WI38 (cell line): ENCODE results near the gene TAF5L.

Source experiments
- H3K4me3 ChIP-seq: 2 replicates; pipeline ENCODE4 v1.5.1; 2011; ENCODE audit warnings: low read depth, mild to moderate bottlenecking, control low read depth, low read length
- TF ChIP-seq, protein P1 (sequence below): IDR thresholded peaks from 2 replicates; pipeline ENCODE4 v1.5.1; 2012; ENCODE audit warnings: low read depth, mild to moderate bottlenecking, control low read depth, low read length

The TAF5L gene

DNA sequence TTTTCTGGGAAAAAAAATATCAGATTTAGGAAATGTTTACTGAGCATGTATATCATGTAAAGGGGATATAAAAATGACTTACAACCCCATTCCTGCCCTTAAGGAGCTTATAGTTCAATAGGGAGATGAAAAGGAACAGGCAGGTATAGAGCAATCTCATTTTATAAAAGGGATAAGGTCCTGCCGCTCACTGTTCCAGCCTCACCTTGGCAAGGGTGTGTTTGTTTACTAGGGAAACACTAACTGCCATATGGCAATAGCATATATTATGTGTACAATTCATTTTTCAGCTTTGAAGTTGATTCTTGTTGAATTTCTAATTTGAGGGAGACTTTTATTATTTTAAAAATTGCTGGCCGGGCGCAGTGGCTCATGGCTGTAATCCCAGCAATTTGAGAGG is 25.6 kb upstream of the TAF5L start:
- TF ChIP-seq, protein P1, sequence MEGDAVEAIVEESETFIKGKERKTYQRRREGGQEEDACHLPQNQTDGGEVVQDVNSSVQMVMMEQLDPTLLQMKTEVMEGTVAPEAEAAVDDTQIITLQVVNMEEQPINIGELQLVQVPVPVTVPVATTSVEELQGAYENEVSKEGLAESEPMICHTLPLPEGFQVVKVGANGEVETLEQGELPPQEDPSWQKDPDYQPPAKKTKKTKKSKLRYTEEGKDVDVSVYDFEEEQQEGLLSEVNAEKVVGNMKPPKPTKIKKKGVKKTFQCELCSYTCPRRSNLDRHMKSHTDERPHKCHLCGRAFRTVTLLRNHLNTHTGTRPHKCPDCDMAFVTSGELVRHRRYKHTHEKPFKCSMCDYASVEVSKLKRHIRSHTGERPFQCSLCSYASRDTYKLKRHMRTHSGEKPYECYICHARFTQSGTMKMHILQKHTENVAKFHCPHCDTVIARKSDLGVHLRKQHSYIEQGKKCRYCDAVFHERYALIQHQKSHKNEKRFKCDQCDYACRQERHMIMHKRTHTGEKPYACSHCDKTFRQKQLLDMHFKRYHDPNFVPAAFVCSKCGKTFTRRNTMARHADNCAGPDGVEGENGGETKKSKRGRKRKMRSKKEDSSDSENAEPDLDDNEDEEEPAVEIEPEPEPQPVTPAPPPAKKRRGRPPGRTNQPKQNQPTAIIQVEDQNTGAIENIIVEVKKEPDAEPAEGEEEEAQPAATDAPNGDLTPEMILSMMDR: no peak
- H3K4me3 ChIP-seq: no peak overlapping the region

DNA sequence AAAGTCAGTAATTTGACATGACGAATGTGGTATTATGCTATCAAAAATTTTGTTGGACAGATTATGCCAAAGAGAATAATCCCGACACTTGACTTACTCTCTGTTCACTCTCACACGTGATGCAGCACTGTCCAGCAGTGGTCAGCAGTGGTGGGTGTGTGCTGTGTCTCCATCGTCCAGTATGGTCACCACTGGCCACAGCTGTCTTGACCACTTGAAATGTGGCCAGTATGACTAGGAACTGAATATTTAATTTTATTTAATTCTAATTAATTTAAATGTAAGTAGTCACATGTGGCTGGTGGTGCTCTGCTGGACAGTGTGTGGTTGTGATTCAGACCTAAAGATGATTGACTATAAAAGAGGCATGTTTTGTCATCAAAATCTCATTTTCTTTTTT is 24.1 kb upstream of the TAF5L start:
- H3K4me3 ChIP-seq: no peak overlapping the region
- TF ChIP-seq, protein P1: no peak

DNA sequence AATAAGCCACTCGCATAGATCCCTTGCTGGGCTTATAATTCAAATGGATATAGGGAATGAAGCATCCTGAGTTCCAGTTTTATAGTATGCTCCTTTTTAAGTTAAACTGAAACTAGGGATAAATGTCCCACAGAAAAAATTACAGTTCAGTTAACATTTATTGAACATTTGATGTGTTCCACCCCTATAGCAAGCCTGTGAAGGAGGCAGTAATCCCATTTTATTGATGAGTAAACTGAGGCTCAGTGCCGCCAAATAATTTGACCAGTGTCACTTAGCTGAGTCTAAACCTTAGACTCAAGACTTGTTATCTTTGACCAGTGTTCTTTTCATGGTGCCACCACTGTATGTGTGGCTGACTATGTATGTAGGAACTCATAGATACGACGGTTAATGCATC is 22.5 kb upstream of the TAF5L start:
- TF ChIP-seq, protein P1: no peak
- H3K4me3 ChIP-seq: no peak overlapping the region

DNA sequence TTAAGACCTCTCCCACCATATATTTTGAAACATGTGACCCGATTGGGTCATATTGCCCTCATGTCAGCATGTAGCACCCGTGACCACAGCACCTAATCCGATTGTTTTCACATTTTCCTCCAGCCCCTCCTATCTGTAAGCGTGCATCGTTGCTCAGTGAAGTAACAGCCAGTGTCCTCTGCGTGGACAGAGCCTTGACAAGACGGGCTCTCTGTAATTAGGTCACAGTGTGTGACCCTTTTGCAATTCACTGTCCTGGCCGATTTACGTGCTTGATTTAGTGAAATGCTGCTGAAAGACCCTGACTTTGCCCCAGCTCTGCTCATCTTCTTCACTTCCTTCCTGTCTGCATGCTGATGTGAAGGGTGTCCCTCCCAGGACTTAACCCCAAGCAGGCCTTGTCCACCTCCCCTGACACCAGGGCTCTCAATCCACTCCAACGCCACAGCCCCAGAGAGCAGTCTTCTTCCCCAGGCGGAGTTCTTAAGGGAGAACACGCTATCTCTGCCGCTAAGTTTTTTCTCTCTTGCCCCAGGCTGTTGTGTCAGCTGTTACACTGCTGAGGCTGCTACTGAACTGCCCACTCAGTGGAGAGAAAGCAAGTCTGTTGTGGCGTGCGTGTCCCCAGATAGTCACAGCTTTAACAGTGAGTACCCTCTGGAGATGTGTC is 19.5 kb upstream of the TAF5L start:
- TF ChIP-seq, protein P1: no peak
- H3K4me3 ChIP-seq: no peak overlapping the region

DNA sequence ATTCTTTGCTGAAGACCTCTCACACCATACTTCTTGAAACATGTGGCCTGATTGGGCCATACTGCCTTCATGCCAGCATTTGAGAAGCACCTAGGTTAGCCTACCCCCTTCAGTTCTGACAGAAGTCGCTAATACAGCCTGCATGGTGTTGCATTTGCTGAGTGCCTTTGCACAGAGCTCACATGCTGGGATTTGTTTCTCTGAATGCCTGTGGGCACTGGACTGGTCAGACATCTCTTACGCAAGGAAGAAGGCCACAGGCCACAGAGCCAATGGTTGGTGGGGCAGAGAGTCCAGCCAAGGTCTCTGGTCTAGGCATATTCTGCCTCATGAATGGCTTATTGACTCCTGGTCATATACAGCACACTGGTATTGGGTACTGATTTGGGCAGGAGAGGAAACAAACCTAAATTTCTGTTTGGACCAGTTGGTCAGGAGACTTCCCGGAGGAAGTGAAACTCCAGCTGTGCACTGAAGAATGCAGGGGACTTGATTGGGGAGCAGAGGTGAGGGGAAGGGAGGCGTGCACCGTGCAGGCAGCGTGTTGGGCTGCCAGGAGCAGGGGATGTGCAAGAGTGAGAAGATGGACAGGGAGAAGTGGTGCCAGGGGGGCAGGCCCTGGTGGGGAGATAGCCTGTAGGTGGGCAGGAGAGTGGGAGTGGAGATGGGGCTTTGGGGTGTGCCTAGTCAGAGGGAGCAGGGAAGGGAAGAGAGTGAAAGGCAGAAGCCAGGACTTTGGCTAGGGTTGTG is 18.2 kb upstream of the TAF5L start:
- TF ChIP-seq, protein P1: no peak
- no peak overlapping the region for H3K4me3 ChIP-seq

DNA sequence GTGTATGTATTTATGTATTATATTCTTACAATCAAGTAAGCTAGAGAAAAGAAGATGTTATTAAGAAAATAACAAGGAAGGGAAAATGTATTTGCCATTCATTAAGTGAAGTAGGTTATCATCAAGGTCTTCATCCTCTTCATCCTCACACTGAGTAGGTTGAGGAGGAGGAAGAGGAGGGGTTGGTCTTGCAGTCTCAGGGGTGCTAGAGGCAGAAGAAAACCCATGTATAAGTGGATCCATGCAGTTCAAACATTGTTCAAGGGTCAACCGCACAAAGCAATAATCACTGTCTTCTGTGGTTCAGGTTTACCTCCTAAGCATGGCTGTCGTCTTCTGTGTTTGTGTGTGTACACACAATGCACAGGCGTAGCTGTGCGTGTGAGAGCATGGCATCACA is 17.0 kb upstream of the TAF5L start:
- TF ChIP-seq, protein P1: no peak

DNA sequence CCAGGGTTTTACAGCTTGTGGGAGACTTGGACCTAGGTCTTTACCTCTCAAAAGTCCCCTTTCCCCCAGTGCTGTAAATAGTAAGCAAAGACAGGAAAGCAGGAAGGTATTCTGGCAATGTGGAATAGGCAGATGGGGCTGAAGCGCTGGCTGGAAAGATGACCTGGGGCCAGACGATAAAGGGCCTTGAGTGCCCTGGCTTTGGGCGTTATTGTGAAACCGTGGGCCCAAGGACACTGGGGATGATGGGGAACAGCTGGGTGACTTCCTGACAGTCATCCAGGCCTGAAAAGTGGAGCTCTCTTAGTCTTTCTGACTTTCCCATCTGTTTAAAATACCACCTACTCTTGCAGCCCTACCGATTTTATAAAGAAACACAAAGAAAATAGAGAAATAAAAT is 16.5 kb upstream of the TAF5L start:
- TF ChIP-seq, protein P1: no peak
- H3K4me3 ChIP-seq: no peak overlapping the region

More for the DNA sequence above, 17.0 kb upstream of the TAF5L start:
- no peak overlapping the region for H3K4me3 ChIP-seq
